ENCODE measurements around the gene KATNB1.
"Not testable (repeated sequence)": the region's sequence is repeated elsewhere in the genome, so short reads cannot be mapped to it uniquely, and the experiment has no call there.

Gene KATNB1

GRCh38 chr16:57766714-57767348 is 31.3 kb downstream of the KATNB1 start:
- DNase-seq (ENCODE audit: insufficient read length, low spot score) (no peak), FAIRE-seq (peak; percentile 69)

GRCh38 chr16:57769541-57770145 is 34.1 kb downstream of the KATNB1 start:
- DNase-seq (ENCODE audit: insufficient read length, low spot score) (no peak), FAIRE-seq (no peak)

GRCh38 chr16:57770361-57770760 is 34.8 kb downstream of the KATNB1 start:
- DNase-seq (ENCODE audit: insufficient read length, low spot score) (no peak), FAIRE-seq (no peak)

GRCh38 chr16:57771141-57771785 is 35.7 kb downstream of the KATNB1 start:
- DNase-seq (ENCODE audit: insufficient read length, low spot score) (no peak), FAIRE-seq (no peak)

- no peak for FAIRE-seq
- no peak for DNase-seq (ENCODE audit: insufficient read length, low spot score)
Measured at GRCh38 chr16:57773019-57773418, 37.4 kb downstream of the KATNB1 start.

GRCh38 chr16:57773655-57774295 is 38.2 kb downstream of the KATNB1 start:
- DNase-seq (ENCODE audit: insufficient read length, low spot score): no peak
- FAIRE-seq: peak; percentile 62

- FAIRE-seq (no peak), DNase-seq (ENCODE audit: insufficient read length, low spot score) (no peak)
Measured at GRCh38 chr16:57774705-57775285, 39.2 kb downstream of the KATNB1 start.

- DNase-seq (ENCODE audit: insufficient read length, low spot score) (no peak), FAIRE-seq (no peak)
Measured at GRCh38 chr16:57775661-57776469, 40.3 kb downstream of the KATNB1 start.

- FAIRE-seq: no peak
- no peak for DNase-seq (ENCODE audit: insufficient read length, low spot score)
Measured at GRCh38 chr16:57778658-57779057, 43.1 kb downstream of the KATNB1 start.

- not testable (repeated sequence) for DNase-seq (ENCODE audit: insufficient read length, low spot score)
Measured at GRCh38 chr16:57779836-57780235, 44.3 kb downstream of the KATNB1 start.

GRCh38 chr16:57781349-57781740 is 45.8 kb downstream of the KATNB1 start:
- FAIRE-seq (peak; percentile 38), DNase-seq (ENCODE audit: insufficient read length, low spot score) (no peak)

More at GRCh38 chr16:57779836-57780235, 44.3 kb downstream of the KATNB1 start:
- not testable (repeated sequence) for FAIRE-seq

- peak; percentile 46 for FAIRE-seq
Measured at GRCh38 chr16:57781741-57782606, 46.4 kb downstream of the KATNB1 start.

GRCh38 chr16:57782607-57783055 is 47.1 kb downstream of the KATNB1 start:
- not testable (repeated sequence) for FAIRE-seq; DNase-seq (ENCODE audit: insufficient read length, low spot score)

More at GRCh38 chr16:57781741-57782606, 46.4 kb downstream of the KATNB1 start:
- no peak for DNase-seq (ENCODE audit: insufficient read length, low spot score)

GRCh38 chr16:57783116-57783515 is 47.5 kb downstream of the KATNB1 start:
- no peak for DNase-seq (ENCODE audit: insufficient read length, low spot score)

GRCh38 chr16:57783883-57784282 is 48.3 kb downstream of the KATNB1 start:
- FAIRE-seq (no peak), DNase-seq (ENCODE audit: insufficient read length, low spot score) (no peak)

More at GRCh38 chr16:57783116-57783515, 47.5 kb downstream of the KATNB1 start:
- FAIRE-seq: no peak

- FAIRE-seq: no peak
- no peak for DNase-seq (ENCODE audit: insufficient read length, low spot score)
Measured at GRCh38 chr16:57784334-57784733, 48.8 kb downstream of the KATNB1 start.

- DNase-seq (ENCODE audit: insufficient read length, low spot score): no peak
- FAIRE-seq: no peak
Measured at GRCh38 chr16:57785385-57785784, 49.8 kb downstream of the KATNB1 start.

GRCh38 chr16:57785924-57786323 is 50.4 kb downstream of the KATNB1 start:
- no peak for FAIRE-seq
- DNase-seq (ENCODE audit: insufficient read length, low spot score): no peak

All from HTR-8/SVneo (cell line).